DND-41 (cell line): ENCODE results near the gene INPP5A.

Experiments
- EZH2 ChIP-seq: IDR thresholded peaks from 3 replicates; pipeline ENCODE4 v1.6.1; 2012; ENCODE audit warnings: borderline replicate concordance, low read depth, mild to moderate bottlenecking, moderate library complexity, low read length, inconsistent platforms; ENCODE audit not compliant: severe bottlenecking
- TF ChIP-seq, protein P1 (sequence below): IDR thresholded peaks from 2 replicates; pipeline ENCODE4 v1.5.1; 2012; ENCODE audit warnings: borderline replicate concordance, low read length, moderate library complexity, mild to moderate bottlenecking; ENCODE audit not compliant: poor library complexity, severe bottlenecking; ENCODE audit errors: extremely low read depth

DNA sequence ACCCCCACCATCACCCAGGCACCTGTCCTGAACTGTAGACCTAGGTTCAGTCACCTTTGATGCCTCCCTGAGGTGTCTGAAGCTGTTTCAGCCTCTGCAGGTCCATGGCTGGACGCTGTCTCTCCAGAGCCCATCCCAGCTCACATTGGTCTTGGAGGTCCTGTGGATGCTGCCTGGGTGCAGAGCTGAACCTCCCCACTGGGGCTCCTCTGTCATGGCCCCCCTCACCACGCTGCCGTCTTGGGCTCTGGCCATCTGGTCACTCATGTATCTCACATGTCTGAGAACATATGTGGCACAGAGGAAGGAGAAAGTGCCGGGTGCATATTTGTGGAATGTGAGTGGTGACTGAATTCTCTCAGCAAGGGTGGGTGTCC is 139.5 kb downstream of the INPP5A start:
- TF ChIP-seq, protein P1, sequence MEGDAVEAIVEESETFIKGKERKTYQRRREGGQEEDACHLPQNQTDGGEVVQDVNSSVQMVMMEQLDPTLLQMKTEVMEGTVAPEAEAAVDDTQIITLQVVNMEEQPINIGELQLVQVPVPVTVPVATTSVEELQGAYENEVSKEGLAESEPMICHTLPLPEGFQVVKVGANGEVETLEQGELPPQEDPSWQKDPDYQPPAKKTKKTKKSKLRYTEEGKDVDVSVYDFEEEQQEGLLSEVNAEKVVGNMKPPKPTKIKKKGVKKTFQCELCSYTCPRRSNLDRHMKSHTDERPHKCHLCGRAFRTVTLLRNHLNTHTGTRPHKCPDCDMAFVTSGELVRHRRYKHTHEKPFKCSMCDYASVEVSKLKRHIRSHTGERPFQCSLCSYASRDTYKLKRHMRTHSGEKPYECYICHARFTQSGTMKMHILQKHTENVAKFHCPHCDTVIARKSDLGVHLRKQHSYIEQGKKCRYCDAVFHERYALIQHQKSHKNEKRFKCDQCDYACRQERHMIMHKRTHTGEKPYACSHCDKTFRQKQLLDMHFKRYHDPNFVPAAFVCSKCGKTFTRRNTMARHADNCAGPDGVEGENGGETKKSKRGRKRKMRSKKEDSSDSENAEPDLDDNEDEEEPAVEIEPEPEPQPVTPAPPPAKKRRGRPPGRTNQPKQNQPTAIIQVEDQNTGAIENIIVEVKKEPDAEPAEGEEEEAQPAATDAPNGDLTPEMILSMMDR = no peak
- TF ChIP-seq EZH2 = no peak
